Activated gamma-delta T cell (primary cell): Measurements from ENCODE around the gene GRIA1.
"Not testable (repeated sequence)": the region's sequence is repeated elsewhere in the genome, so short reads cannot be mapped to it uniquely, and the experiment has no call there.

Source experiments
- DNase-seq: peaks from one replicate; lab custom pipeline; 2025; lab: John Stamatoyannopoulos, UW

GRIA1 gene

GRCh38 chr5:153719324-153719723, 228.9 kb downstream of the GRIA1 start:
- no peak for DNase-seq

GRCh38 chr5:153723022-153723610, 232.6 kb downstream of the GRIA1 start:
- not testable (repeated sequence) for DNase-seq

- no peak for DNase-seq
These were observed 251.6 kb downstream of the GRIA1 start for GRCh38 chr5:153742060-153742459.

DNA sequence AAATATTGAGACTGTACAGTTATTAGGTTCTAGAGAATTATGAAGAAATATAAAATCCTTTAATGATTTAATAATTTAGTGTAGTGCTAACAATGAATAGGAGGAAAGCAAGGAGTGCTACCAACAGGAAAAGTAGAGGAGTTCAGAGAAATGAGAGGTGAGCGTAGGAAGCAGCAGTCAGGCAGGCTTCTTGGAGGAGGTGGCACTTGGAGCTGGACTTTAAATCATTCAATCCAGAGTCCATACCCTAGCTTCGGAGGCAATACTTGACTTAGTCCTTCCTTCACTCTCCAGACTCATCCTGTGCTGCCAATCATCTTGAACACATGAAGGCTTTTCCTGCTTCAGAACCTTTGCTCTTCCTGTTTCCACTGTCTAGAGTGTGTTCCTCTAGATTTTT, 254.3 kb downstream of the GRIA1 start:
- no peak for DNase-seq

GRCh38 chr5:153745778-153746395, 255.4 kb downstream of the GRIA1 start:
- no peak for DNase-seq

DNA sequence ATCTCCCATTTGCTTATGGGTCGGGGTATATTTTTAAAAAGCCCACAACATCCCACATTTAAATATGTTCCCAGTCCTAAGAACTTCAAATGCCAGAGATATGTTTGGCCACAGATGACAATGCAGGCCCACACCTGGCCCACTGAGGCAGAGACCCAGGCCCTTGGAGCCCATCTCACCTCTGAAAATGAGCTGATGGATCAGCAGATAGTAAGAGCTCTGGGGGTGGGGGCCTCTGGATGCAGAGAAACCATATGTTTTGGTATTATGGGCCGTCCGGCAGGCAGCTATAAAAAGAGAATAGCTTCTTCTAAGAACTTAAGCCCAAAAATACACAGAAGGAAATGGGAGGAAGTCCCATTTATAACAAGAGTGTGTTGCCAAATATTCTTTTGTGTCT, 256.0 kb downstream of the GRIA1 start:
- no peak for DNase-seq

- no peak for DNase-seq
These were observed 258.4 kb downstream of the GRIA1 start for GRCh38 chr5:153748823-153749222.

DNA sequence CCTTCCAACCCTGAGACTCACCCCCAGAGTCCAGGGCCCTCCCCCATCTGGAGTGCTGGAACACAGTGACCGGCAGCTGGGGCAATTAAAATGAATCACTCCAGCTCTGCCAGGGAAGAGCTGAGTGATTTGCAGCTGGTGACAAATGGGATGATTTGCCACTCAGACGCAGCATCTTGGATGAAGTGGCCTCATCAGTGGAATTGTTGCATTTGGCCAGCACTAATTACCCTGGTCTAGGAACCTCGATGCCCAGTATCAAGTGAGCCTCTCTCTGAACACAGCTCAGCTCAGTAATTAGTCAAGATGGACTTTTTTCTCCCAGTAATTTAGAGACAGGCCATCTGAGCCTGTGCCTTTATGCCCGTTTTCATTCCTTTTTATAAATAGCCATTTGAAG, 259.5 kb downstream of the GRIA1 start:
- DNase-seq = no peak

GRCh38 chr5:153751251-153751650, 260.8 kb downstream of the GRIA1 start:
- no peak for DNase-seq

DNA sequence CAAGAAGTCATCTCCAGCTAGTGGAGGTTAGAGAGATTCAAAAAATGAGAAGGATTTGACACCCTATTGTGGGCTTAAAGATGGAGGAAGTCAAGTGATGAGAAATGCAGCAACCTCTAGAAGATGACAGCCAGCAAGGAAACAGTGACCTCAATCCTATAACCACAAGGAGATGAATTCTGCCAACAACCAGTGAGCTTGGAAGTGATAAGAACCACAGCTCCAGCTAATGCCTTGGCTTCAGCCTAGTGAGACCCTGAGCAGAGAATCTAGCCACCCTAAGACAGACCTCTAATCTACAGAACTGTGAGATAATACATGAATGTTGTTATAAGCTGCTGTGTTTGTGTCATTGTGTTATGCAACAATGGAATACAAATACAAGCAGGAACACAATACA, 262.4 kb downstream of the GRIA1 start:
- DNase-seq = no peak

GRCh38 chr5:153753645-153754432, 263.4 kb downstream of the GRIA1 start:
- no peak for DNase-seq

- DNase-seq = no peak
These were observed 265.5 kb downstream of the GRIA1 start for GRCh38 chr5:153755913-153756500.

DNA sequence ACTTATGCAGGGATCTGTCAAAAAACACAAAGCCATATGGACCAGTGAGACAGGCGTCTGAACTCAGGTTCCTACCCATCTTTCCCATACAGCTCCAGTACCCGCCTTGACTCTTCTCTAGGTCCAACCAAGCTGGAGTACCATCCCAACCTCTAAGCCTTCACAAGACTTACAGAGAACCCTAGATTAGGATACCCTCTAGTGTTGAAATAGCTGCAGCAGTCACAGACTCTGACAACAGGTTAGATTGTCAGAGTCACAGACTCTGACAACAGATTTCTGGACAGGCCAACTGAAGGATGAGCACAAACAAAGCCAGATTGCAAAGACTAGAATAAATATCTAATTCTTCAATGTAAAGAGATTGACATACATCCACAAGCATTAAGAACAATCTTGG, 266.1 kb downstream of the GRIA1 start:
- DNase-seq = no peak

GRCh38 chr5:153765987-153766386, 275.5 kb downstream of the GRIA1 start:
- DNase-seq = no peak

DNA sequence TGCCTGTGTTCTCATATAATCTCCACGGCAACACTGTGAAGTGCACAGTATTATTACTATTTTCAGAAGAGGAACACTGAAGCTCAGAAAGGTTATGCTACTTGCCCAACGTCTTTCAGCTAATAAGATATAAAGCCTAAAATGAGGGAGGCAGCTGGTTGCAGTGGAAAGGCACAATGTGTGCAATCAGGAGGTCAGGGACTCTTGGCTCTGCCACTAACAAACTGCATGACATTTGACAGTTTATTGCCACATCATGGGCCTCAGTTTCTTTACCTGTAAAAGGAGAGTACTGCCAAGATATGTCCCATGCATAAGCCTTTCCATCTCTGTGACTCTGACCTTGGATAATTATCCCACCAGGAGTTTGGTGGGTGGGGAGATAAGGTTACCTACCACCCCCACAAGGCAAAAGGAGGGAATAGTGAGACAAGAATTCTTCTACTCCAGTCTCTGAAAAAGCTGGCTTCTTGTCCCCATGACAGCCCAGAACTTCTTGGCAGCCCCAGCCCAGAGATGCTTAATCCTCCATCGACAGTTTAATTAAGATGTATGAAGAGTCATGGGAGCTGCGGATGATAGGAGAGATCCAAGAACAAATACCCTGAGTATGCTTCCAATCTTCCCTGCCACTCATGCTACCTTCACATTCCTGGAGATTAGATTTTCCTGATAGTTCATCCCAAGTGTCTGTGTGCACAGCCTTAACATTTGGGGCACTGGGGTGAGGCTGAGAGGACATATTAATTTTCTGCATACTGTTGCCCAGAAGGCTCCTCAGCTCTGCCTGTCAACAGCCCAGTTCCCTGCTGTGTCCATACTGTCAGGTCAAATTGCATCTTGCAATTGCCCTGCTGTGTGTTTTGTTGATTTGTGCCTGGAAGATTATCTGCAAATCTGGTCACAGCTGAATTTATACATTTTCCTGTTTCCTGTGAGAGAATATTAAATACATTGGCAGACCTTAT, 277.0 kb downstream of the GRIA1 start:
- no peak for DNase-seq

DNA sequence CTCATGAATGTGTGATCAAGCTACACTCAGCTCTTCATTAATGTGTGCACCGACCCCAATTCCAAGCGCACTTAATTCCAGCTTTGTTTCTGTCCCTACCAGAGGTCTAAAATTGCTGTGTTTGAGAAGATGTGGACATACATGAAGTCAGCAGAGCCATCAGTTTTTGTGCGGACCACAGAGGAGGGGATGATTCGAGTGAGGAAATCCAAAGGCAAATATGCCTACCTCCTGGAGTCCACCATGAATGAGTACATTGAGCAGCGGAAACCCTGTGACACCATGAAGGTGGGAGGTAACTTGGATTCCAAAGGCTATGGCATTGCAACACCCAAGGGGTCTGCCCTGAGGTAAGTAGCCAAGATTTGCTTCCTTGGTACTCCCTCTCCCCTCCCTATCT, 279.6 kb downstream of the GRIA1 start:
- DNase-seq = no peak

- no peak for DNase-seq
These were observed 284.2 kb downstream of the GRIA1 start for GRCh38 chr5:153774686-153775085.

DNA sequence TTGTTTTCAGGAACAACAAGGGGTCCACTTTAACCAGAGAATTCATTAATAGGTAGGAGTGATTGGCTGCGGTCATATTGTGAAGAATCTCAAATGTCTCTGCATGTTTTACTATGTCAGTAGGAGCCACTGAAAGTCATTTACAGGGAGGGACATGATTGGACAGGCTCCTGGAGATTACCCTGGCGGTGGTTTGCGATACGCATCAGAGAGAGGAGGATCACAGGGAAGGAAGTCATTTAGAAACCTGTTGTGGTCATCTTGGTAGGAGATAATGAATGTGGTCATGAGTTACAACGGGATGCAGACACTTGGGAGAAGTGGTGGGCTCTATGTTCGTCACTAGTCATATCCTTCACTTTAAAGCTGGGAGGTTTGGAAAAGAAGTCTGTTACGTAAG, 285.5 kb downstream of the GRIA1 start:
- DNase-seq = no peak

GRCh38 chr5:153777681-153778581, 287.5 kb downstream of the GRIA1 start:
- no peak for DNase-seq

DNA sequence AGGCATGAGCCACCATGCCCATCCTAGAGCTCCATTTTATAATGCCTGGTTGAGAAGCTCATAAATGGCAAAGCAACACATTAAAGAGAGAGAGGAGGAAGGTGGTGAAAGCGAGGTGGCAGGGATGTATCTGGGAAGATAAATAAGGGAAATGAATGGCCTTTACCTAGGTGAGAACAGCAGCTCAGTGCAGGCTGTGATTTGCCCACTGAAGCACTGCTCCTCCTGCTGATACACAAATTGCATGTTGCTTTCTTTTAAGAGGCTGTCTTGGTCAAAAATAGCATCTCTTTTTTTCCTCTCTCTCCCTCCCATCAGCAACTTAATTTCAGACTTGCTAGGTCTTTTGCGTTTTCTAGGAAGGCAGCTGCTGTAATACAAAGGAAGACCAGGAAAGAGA, 289.4 kb downstream of the GRIA1 start:
- no peak for DNase-seq
